Measurements from ENCODE around the gene VPS8. TPM values are rescaled to one million over a fixed set of nuclear protein-coding genes. Genes with fewer than 3 reads are reported as not detected.

VPS8 gene
- total RNA-seq, 4 donors from 2014 or later, result 23.7 to 61.8 (median 37.1) TPM

DNA sequence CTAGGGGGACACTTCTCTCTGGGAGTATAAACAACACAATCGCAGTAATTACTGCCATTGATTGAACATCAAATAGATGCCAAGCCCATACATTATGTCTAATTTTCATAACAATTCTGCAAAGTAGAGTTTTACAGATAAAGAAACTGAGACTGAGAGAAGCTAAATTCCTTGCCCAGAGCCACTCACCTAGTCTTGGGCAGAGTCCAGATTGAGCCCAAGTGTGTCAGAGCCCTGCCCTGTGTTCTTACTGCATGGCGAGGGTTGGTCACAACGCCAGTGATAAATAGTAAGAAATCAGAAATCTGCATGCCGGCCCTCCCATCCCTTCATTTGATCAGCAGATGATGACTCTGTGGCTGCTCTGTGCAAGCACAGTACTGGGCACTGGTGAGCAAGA, 234.6 kb downstream of the VPS8 start:
- peak overlapping the region in 1 of 4 donors; percentile 29 for H3K27ac ChIP-seq

DNA sequence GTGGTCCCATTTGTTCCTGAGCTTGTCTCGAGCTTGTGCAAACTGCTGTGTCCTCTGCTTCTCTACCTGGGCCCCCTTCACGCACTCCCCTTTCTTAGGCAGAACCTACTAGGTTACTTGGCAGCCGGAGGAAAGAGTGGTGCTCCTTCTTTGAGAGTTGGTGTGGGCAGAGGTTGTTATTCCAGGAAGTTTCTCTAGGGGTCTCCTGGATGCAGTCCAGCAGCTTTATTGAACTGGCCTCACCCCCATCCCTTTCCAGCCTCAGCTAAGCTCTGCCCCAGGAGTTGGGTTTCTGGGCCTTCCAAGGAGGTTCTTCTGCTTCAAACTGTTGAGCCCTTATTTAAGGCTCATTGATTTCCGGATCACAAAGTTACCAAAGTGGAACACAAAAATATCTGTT, 237.7 kb downstream of the VPS8 start:
- DNase-seq, result no peak
- H3K9me3 ChIP-seq, result no peaks in the 10 kb centered on the region
- H3K4me3 ChIP-seq, result no peak overlapping the region
- intact Hi-C loops (cut with DNase I), result no loop called here
- H3K36me3 ChIP-seq, result peaks cover 0 to 69% (median 9%) of the 10 kb centered on the region in 3 donors
- no peak overlapping the region for H3K27ac ChIP-seq
- no peaks in the 10 kb centered on the region for H3K27me3 ChIP-seq
- peaks cover 0 to 8% (median 0%) of the 10 kb centered on the region in 3 donors for H3K4me1 ChIP-seq
- TF ChIP-seq POLR2A (IDR thresholded peaks at IDR 0.05), result no peak
- TF ChIP-seq, protein P1, sequence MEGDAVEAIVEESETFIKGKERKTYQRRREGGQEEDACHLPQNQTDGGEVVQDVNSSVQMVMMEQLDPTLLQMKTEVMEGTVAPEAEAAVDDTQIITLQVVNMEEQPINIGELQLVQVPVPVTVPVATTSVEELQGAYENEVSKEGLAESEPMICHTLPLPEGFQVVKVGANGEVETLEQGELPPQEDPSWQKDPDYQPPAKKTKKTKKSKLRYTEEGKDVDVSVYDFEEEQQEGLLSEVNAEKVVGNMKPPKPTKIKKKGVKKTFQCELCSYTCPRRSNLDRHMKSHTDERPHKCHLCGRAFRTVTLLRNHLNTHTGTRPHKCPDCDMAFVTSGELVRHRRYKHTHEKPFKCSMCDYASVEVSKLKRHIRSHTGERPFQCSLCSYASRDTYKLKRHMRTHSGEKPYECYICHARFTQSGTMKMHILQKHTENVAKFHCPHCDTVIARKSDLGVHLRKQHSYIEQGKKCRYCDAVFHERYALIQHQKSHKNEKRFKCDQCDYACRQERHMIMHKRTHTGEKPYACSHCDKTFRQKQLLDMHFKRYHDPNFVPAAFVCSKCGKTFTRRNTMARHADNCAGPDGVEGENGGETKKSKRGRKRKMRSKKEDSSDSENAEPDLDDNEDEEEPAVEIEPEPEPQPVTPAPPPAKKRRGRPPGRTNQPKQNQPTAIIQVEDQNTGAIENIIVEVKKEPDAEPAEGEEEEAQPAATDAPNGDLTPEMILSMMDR (IDR thresholded peaks at IDR 0.05), result no peak
- WGBS, 2 donors, result 96 to 97% methylated on average over 3 to 4 of the region's 4 CpGs

More for the DNA sequence above, 234.6 kb downstream of the VPS8 start:
- intact Hi-C loops (cut with DNase I), result no loop called here
- Histone ChIP-seq H3K4me1 (peaks cover 0 to 8% (median 0%) of the 10 kb centered on the region in 3 donors), H3K27me3 (no peaks in the 10 kb centered on the region), H3K36me3 (peaks cover 0 to 38% (median 0%) of the 10 kb centered on the region in 3 donors), H3K9me3 (no peaks in the 10 kb centered on the region), H3K4me3 (no peak overlapping the region)
- no peak for DNase-seq
- WGBS, 2 donors, result 82 to 84% methylated on average over 4 of the region's 4 CpGs
- no peak for TF ChIP-seq POLR2A (IDR thresholded peaks at IDR 0.05)
- TF ChIP-seq, protein P1 (IDR thresholded peaks at IDR 0.05), result no peak

DNA sequence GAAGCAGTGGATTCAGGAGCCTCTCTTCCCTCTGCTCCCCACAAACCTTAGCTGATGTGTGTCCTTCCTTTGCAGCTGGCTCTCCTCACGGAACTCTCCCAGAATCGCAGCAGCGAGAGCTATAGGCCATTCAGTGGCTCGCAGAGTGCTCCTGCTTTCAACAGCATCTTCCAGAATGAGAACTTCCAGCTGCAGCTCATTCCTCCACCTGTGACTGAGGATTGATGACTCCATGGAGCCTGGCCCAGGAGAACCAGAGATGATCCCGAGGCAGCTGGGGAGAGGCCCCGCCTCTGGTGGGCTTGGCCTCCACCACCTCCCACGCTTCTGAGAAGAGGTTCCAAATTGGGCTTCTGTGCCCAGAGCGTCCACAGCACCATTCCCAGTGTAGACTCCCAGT, 239.8 kb downstream of the VPS8 start:
- no peak overlapping the region for H3K27ac ChIP-seq
- no peak for TF ChIP-seq POLR2A (IDR thresholded peaks at IDR 0.05)
- peaks cover 0 to 2% (median 0%) of the 10 kb centered on the region in 3 donors for H3K4me1 ChIP-seq
- intact Hi-C loops (cut with DNase I), result no loop called here
- peaks cover 0 to 81% (median 9%) of the 10 kb centered on the region in 3 donors for H3K36me3 ChIP-seq
- H3K4me3 ChIP-seq, result no peak overlapping the region
- H3K27me3 ChIP-seq, result no peaks in the 10 kb centered on the region
- WGBS, 2 donors, result 70 to 87% methylated on average over 6 of the region's 8 CpGs
- H3K9me3 ChIP-seq, result peaks cover 0 to 3% (median 2%) of the 10 kb centered on the region in 3 donors
- no peak for DNase-seq

DNA sequence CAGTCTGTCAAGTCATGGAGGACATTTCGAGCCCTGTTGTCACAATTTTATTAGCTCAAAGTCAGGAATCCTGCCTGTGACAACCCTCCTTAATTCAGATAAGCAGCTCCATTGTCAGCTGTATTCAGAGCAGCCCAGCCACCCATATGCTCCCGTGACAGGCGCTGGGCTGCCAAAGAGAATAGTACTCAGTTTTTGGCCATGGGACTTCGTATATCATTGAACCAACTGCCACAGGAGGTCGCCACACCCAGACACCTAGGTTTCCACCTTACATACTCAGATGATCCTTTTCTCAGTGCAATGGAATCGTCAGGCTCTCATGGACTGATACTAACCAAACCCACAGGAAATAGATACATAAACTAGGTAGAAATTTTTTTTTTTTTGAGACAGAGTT, 240.7 kb downstream of the VPS8 start:
- no peak overlapping the region for H3K4me3 ChIP-seq
- peaks cover 0 to 81% (median 9%) of the 10 kb centered on the region in 3 donors for H3K36me3 ChIP-seq
- WGBS, 2 donors, result 90 to 94% methylated on average over 6 of the region's 6 CpGs
- H3K4me1 ChIP-seq, result no peaks in the 10 kb centered on the region
- H3K27me3 ChIP-seq, result no peaks in the 10 kb centered on the region
- no peak overlapping the region for H3K27ac ChIP-seq
- TF ChIP-seq, protein P1 (IDR thresholded peaks at IDR 0.05), result no peak
- no peak for TF ChIP-seq POLR2A (IDR thresholded peaks at IDR 0.05)
- intact Hi-C loops (cut with DNase I), result no loop called here
- DNase-seq, result no peak
- peaks cover 0 to 7% (median 2%) of the 10 kb centered on the region in 3 donors for H3K9me3 ChIP-seq

DNA sequence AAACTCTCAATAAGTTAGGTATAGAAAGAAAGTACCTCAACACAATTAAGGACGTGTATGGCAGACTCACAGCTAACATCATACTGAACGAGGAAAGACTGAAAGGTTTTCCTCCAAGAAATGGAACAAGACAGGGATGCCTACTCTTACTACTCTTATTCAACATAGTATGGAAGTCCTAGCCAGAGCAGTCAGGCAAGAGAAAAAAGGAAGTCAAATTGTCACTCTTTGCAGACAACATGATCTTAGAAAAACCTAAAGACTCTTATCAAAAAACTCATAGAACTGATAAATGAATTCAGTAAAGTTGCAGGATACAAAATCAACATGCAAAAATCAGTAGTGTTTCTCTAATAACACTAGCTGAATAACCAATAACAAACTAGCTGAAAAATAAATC, 244.9 kb downstream of the VPS8 start:
- H3K36me3 ChIP-seq, result peaks cover 0 to 41% (median 6%) of the 10 kb centered on the region in 3 donors
- H3K4me1 ChIP-seq, result no peaks in the 10 kb centered on the region
- intact Hi-C loops (cut with DNase I), result no loop called here
- TF ChIP-seq POLR2A (IDR thresholded peaks at IDR 0.05), result no peak
- WGBS, 2 donors, result 93 to 97% methylated on average over 2 of the region's 2 CpGs
- no peak overlapping the region for H3K27ac ChIP-seq
- H3K4me3 ChIP-seq, result no peak overlapping the region
- no peak for DNase-seq
- H3K27me3 ChIP-seq, result no peaks in the 10 kb centered on the region
- H3K9me3 ChIP-seq, result peaks cover 0 to 15% (median 2%) of the 10 kb centered on the region in 3 donors

DNA sequence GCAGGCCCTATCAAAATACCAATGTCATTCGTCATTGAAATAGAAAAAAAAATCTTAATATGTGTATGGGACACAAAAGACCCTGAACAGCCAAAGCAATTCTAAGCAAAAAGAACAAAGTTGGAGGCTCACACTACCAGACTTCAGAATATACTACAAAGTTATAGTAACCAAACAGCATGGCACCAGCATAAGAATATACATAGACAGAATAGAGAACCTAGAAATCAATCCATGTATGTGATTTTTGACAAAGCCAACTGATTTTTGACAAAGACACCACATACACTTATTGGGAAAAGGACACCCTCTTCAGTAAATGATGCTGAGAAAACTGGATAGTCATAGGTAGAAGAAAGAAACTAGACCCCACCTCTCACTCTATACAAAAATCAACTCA, 245.9 kb downstream of the VPS8 start:
- Histone ChIP-seq H3K36me3 (peaks cover 0 to 31% (median 0%) of the 10 kb centered on the region in 3 donors), H3K27ac (no peak overlapping the region), H3K4me3 (no peak overlapping the region), H3K4me1 (no peaks in the 10 kb centered on the region), H3K27me3 (no peaks in the 10 kb centered on the region), H3K9me3 (peaks cover 0 to 15% (median 2%) of the 10 kb centered on the region in 3 donors)
- TF ChIP-seq, protein P1 (IDR thresholded peaks at IDR 0.05), result no peak
- no peak for TF ChIP-seq POLR2A (IDR thresholded peaks at IDR 0.05)
- DNase-seq, result no peak
- intact Hi-C loops (cut with DNase I), result no loop called here
- WGBS, 2 donors, result 83 to 91% methylated on average over 1 of the region's 1 CpG

All from esophagus squamous epithelium (tissue), 5 donors.